SHP77 (cell line): ENCODE measurements around the gene IGLL1.
"Not testable (repeated sequence)": the region's sequence is repeated elsewhere in the genome, so short reads cannot be mapped to it uniquely, and the experiment has no call there.

ENCODE experiments used
- DNase-seq, 2 experiments: peaks; one replicate each; lab custom pipeline; 2025; lab: John Stamatoyannopoulos, UW

The IGLL1 gene

DNA sequence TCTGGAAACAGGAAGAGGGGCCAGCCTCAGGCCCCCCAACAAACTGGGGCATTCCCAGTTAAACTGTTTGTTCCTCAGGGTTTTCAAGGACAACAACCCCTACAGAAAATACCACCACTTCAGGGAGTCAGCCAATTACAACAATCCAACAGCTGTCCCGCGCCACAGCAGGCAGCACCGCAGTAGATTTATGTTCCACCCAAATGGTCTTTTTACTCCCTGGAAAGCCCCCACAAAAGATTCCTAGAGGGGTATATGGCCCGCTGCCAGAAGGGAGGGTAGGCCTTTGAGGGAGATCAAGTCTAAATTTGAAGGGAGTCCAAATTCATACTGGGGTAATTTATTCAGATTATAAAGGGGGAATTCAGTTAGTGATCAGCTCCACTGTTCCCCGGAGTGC, 39.3 kb downstream of the IGLL1 start:
- not testable (repeated sequence) for DNase-seq

DNA sequence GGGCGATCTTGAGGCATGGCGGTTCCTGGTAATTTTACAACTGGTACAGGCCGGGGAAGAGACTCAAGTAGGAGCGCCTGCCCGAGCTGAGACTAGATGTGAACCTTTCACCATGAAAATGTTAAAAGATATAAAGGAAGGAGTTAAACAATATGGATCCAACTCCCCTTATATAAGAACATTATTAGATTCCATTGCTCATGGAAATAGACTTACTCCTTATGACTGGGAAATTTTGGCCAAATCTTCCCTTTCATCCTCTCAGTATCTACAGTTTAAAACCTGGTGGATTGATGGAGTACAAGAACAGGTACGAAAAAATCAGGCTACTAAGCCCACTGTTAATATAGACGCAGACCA, 40.3 kb downstream of the IGLL1 start:
- not testable (repeated sequence) for DNase-seq

- peak; percentile 82 to 83 for DNase-seq
Observed at GRCh38 chr22:23539135-23539838, 40.8 kb downstream of the IGLL1 start.

DNA sequence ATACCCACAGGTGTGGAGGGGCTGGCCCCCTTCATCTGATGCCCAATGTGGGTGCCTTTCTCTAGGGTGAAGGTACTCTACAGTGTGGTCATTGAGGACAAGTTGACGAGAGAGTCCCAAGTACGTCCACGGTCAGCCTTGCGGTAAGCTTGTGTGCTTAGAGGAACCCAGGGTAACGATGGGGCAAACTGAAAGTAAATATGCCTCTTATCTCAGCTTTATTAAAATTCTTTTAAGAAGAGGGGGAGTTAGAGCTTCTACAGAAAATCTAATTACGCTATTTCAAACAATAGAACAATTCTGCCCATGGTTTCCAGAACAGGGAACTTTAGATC, 41.4 kb downstream of the IGLL1 start:
- DNase-seq: not testable (repeated sequence)

DNA sequence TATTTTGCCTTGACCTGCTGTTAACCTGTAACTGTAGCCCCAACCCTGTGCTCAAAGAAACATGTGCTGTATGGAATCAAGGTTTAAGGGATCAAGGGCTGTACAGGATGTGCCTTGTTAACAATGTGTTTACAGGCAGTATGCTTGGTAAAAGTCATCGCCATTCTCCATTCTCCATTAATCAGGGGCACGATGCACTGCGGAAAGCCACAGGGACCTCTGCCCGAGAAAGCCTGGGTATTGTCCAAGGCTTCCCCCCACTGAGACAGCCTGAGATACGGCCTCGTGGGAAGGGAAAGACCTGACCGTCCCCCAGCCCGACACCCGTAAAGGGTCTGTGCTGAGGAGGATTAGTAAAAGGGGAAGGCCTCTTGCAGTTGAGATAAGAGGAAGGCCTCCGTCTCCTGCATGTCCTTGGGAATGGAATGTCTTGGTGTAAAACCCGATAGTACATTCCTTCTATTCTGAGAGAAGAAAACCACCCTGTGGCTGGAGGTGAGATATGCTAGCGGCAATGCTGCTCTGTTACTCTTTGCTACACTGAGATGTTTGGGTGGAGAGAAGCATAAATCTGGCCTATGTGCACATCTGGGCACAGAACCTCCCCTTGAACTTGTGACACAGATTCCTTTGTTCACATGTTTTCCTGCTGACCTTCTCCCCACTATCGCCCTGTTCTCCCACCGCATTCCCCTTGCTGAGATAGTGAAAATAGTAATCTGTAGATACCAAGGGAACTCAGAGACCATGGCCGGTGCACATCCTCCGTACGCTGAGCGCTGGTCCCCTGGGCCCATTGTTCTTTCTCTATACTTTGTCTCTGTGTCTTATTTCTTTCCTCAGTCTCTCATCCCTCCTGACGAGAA, 42.0 kb downstream of the IGLL1 start:
- not testable (repeated sequence) for DNase-seq

DNA sequence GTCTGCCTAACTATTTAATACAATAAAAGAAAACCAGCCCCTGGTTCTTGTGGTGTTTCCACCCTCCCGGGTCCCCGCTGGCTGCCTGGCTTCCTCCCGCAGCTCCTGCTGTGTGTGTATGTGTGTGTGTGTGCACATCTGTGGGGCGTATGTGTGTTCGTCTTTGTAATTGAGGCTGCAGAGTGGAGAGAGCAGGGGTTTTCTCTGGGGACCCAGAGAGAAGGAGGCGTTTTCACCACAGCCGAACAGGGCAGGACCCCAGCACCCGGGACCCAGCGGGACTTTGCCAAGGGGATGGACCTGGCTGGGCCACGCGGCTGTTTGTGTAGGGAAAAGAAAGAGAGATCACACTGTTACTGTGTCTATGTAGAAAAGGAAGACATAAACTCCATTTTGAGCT, 42.7 kb downstream of the IGLL1 start:
- no peak for DNase-seq

DNA sequence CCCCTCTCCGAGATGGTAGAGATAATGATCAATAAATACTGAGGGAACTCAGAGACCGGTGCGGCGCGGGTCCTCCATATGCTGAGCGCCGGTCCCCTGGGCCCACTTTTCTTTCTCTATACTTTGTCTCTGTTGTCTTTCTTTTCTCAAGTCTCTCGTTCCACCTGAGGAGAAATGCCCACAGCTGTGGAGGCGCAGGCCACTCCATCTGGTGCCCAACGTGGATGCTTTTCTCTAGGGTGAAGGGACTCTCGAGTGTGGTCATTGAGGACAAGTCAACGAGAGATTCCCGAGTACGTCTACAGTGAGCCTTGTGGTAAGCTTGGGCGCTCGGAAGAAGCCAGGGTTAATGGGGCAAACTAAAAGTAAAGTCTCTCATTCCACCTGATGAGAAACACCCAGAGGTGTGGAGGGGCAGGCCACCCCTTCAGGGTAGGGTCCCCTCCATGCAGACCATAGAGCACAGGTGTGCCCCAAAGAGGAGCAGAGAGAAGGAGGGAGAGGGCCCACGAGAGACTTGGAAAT, 43.2 kb downstream of the IGLL1 start:
- no peak for DNase-seq

DNA sequence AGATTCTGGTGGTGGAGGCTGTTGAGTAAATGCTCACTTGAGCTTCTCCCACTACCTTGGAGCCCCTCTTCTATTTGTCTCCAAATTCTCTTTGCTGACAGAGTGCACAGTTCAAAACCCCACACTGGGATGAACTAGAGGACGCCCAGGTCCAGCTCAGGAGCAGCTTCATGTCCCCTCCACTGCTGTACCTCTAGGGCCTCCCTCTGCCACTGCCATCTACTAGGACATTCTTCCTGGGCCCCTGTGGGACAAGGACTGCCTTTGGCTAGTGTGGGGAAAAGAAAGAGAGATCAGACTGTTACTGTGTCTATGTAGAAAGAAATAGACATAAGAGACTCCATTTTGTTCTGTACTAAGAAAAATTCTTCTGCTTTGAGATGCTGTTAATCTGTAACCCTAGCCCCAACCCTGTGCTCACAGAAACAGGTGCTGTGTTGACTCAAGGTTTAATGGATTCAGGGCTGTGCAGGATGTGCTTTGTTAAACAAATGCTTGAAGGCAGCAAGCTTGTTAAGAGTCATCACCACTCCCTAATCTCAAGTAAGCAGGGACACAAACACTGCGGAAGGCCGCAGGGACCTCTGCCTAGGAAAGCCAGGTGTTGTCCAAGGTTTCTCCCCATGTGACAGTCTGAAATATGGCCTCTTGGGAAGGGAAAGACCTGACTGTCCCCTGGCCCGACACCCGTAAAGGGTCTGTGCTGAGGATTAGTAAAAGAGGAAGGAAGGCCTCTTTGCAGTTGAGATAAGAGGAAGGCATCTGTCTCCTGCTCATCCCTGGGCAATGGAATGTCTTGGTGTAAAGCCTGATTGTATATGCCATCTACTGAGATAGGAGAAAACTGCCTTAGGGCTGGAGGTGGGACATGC, 44.1 kb downstream of the IGLL1 start:
- not testable (repeated sequence) for DNase-seq

GRCh38 chr22:23534851-23535717, 45.0 kb downstream of the IGLL1 start:
- DNase-seq: no peak

- no peak for DNase-seq
Observed at GRCh38 chr22:23534201-23534850, 45.8 kb downstream of the IGLL1 start.

- no peak for DNase-seq
Observed at GRCh38 chr22:23533771-23534191, 46.3 kb downstream of the IGLL1 start.

DNA sequence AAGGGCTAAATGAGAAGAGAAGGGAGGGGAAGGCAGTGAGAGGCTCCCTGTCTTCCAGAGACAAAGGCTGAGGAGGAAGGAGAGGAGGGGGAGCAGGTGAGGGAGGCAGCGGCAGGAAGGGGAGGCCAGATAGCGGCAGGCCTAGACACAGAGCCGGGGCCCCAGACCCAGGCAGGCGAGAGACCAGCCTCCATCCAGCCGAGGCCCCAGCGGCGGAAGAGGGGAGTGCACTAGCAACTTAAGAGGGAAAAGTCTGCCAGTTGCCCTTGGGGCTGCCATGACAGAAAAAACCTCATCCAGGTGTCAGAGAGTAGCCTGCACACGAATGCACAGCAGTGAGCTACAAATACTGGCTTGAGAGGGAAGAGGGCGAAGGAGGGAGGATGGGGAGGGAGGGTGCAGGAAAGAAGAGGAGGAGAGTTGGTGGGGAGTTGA, 46.7 kb downstream of the IGLL1 start:
- peak; percentile 42 to 44 for DNase-seq

GRCh38 chr22:23532731-23533130, 47.4 kb downstream of the IGLL1 start:
- DNase-seq: no peak

- DNase-seq: no peak
Observed at GRCh38 chr22:23531966-23532705, 48.0 kb downstream of the IGLL1 start.

DNA sequence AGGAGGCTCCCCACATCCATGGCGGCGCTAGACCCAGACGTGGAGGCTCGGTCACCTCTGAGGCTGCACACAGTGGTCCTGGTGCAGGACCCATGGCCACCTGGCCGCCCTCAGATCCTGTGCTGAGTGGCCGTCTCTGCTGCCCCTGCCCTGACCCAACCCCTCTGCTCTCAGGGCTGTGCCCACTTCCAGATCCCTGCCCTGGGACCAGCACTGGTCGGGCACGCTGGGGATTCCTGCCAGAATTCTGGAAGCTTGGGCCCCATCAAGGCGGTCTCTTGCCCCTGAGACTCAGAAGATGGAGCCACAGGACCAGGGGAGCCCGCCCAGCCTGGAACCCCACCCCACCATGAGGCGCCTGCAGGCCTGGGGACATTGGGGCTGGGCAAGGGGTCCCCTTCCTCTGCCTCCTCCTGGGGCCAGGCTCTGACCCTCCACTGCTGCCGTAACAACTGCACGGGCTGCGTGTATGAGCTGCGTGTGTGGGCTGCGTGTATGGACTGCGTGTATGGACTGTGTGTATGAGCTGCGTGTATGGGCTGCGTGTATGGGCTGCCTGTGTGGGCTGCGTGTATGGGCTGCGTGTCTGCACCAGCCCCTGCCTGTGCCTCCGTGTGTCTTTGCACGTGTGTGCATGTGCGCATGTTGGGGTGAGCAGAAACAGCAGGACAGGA, 48.7 kb downstream of the IGLL1 start:
- no peak for DNase-seq

- no peak for DNase-seq
Observed at GRCh38 chr22:23530766-23531282, 49.3 kb downstream of the IGLL1 start.

GRCh38 chr22:23530106-23530505, 50.0 kb downstream of the IGLL1 start:
- DNase-seq: no peak

GRCh38 chr22:23529166-23530103, 50.7 kb downstream of the IGLL1 start:
- no peak for DNase-seq
